GM21423 (cell line): ENCODE data around the gene ITGA1.
"Not testable (repeated sequence)": the region's sequence is repeated elsewhere in the genome, so short reads cannot be mapped to it uniquely, and the experiment has no call there.

Experiments
- ATAC-seq: cut with Tn5 transposase; IDR thresholded peaks from one replicate; pipeline ENCODE4 v1.9.1; 2021; ENCODE audit warnings: mild to moderate bottlenecking, moderate library complexity; ENCODE audit not compliant: unreplicated experiment

The ITGA1 gene

GRCh38 chr5:52863715-52864290 is 76.1 kb downstream of the ITGA1 start:
- ATAC-seq: no peak

DNA sequence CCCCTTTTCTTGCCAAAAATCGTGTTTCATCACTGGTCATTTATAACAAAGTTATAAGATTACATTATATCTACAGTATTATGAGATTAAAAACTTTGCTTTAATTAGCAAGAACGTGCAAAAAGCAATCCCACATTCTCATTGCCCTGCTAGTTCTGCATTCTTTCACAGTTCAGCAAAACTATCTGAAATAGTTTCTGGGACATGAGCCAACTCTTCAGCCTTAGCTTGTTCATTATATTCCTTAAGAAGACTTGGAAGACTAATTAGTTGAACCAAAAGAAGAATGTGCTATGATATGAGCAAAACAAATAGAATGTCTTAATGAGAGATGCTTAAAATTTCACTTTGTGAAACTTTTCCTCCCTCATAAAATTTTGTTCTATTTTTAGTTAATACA is 76.7 kb downstream of the ITGA1 start:
- ATAC-seq: no peak

GRCh38 chr5:52864884-52865283 is 77.2 kb downstream of the ITGA1 start:
- ATAC-seq: no peak

- not testable (repeated sequence) for ATAC-seq
Measured at GRCh38 chr5:52865991-52866390, 78.3 kb downstream of the ITGA1 start.

GRCh38 chr5:52867809-52868208 is 80.1 kb downstream of the ITGA1 start:
- ATAC-seq: no peak

GRCh38 chr5:52868417-52868816 is 80.7 kb downstream of the ITGA1 start:
- ATAC-seq: no peak

DNA sequence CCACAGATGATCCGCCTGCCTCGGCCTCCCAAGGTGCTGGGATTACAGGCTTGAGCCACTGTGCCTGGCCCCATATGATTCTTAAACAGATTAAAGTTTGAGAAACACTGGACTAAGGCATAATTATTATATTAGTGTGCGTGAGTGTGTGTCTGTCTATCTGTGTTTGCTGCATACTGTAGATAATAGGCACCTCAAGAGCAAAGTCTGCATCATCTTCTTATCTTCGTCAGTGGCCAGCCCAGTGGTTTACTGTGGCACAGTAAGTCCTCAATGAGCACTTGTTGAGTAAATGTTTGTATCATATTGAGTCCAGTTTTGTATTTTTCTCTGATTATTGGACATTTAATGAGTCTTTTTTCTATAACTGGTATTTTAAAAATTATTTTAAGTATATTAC is 81.7 kb downstream of the ITGA1 start:
- no peak for ATAC-seq

DNA sequence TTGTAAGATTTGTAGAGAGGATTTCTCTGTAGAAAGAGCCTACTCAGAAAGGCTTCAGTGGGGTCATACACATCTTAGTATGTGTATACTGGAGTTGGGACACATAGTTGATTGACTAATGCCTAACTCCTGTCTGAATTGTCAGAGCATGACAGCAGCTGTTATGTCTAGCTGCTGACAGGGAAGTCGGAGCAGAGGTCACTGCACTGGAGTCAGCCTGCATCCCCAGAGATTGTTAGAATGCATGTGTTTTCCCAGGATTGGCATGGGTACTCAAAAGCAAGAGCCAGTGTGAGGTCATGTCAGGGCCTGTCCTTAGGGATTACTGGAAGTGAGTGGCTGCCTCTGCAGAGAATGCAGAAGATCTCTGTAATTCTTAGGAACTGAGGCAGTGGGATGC is 82.7 kb downstream of the ITGA1 start:
- ATAC-seq: no peak

DNA sequence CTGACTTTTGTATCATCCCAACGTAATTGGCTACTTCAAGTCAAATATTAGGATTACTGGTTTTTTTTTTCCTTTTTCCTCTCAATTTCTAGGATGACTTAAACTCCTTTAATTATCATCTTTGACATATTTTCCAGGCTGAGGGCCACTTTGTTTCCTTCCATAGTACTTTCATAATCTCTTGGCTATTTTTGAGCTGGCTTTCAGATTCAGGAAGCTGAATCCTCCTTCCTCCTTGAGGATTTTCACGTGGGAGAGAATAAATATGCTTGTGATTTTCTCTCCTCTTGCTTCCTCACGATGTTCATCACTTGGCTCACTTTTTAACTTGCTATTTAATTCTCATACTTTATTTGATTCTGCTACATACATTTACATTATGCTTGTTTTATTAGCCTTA is 88.1 kb downstream of the ITGA1 start:
- ATAC-seq: no peak

DNA sequence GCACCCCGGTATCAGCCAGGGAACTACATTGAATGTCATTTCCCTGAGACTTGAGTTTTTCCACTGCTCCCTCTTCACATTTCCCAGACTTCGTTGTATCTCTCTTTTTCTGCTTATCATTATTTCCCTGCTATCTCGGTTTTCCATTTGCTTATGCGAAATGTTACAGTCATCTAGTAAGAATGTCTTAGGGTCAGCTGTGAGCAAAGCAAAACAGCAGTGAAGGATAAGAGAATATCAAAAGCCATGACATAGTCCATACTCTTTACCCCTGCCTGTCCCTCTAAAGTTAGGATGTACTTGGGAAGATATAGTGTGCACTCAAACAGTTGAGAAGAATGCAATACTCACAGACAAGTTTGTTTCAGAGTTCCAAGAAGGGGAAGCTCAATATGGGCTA is 88.7 kb downstream of the ITGA1 start:
- no peak for ATAC-seq

GRCh38 chr5:52878656-52879055 is 90.9 kb downstream of the ITGA1 start:
- ATAC-seq: no peak

GRCh38 chr5:52880541-52880940 is 92.8 kb downstream of the ITGA1 start:
- no peak for ATAC-seq

DNA sequence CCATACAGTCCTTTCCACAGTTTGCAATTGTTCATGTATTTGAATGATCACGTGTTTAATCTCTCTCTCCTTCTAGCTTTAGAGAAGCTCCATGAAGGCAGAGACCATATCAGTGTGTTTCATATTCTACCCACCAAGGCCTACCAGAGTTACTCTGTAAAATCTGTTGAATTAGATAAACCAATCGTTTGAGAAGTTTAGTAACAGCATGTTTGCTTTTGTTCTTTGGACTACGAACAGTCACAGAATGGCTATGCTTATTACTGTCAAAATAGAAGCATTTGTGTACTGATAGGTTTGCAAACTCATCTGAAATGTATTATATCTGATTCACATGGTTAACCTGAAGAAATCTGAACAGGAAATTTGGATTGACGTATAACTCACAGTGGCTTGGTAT is 93.8 kb downstream of the ITGA1 start:
- no peak for ATAC-seq

DNA sequence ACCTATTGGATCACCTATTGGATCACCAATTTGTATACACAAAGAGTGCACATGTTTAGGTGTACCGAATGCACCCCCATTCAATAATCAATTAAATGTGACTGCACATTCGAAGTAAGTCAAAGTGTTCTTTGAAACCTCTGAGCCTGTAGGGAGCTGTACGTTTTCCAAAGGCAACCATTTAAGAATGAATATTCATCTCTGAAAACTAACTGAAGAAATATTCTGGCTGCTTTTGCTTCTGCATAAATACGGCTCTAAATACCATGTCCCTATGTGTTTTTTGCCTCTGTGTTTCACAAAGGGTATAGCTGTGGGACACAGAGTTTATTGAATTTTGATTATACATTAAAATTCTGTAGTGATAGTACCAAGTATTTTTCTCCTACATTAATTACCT is 95.4 kb downstream of the ITGA1 start:
- ATAC-seq: no peak

DNA sequence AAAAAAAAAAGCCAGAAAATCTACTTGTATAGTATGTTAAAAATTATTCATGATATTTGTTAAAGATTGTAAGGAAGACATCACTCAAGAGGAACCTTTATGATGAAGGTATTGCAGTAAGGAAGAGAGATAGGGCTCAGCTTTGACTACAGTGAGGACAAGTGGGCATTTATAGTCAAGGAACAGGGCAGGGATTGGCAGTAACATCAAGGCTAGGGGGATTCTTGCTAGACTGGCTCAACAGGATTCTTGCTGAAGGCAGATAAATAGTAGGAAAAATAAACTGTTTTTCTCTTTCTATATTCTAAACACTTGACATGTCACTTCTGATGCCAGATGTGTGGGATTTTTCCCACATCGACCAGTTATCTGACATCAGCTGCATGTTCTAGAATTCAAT is 96.7 kb downstream of the ITGA1 start:
- no peak for ATAC-seq

- ATAC-seq: no peak
Measured at GRCh38 chr5:52885614-52886013, 97.9 kb downstream of the ITGA1 start.

DNA sequence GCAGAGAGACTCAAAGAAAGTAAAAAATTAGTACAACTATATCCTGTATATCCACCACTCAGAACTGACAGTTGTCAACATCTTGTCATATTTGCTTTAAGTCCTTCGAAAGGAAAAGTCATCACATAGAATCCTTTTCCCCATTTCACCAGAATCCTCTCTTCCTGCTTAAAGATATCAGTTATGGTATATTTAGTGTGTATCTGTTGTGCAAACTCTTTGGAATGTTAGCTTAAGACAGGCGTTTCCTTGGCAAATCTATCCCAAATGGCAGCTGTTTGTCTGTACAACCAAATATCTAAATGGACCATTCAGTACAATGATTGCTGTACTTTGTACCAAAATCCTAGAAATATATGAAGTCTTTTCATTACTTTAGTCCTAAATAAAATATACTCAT is 98.5 kb downstream of the ITGA1 start:
- ATAC-seq: no peak

- no peak for ATAC-seq
Measured at GRCh38 chr5:52887066-52887465, 99.3 kb downstream of the ITGA1 start.

GRCh38 chr5:52888363-52888762 is 100.6 kb downstream of the ITGA1 start:
- ATAC-seq: no peak

GRCh38 chr5:52892242-52892878 is 104.6 kb downstream of the ITGA1 start:
- no peak for ATAC-seq

DNA sequence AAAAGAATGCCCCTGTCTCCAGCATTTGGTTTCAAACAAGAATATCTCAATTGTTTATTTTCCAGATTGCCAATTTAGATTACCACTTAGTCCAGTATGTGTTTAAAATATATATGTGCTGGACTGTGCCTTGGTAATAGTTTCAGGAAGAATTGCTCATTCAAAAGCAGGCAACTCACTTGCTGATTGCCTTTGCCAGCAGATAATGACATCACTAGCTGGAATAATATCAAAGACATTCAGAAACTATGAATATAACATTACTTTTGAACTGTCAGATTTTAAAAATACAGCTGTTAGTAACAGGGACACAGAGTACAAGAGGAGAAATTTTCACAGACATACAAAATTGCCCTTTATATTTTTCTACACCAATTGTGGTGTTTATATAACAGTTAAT is 105.4 kb downstream of the ITGA1 start:
- ATAC-seq: no peak

DNA sequence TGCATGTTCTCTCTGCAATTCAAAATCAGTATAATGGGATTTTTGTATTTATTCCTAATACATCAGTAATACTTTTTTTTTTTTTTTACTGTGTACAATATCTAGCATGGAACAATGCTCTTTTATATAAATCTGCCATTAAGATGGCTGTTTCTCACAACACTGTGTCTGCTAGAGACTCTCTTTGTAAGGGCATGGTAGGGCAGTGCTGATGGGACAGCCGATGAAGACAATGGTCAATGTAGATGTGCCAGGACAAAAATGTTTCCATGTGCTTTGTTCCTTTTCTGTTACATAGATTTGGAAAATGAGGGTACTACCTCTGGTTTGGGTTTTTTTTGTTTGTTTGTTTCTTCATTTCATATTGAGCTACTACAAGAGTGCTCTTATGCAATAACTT is 106.1 kb downstream of the ITGA1 start:
- ATAC-seq: no peak

- ATAC-seq: no peak
Measured at GRCh38 chr5:52894451-52894850, 106.7 kb downstream of the ITGA1 start.
